GM23338 (cell line): Measurements from ENCODE around the gene OR13F1. TPM values are rescaled to one million over a fixed set of nuclear protein-coding genes. Genes with fewer than 3 reads are reported as not detected.

Experiments used
- JUNB ChIP-seq: IDR thresholded peaks from one replicate; pipeline ENCODE4 v1.6.1; 2016; ENCODE audit warnings: antibody characterized with exemption; ENCODE audit not compliant: unreplicated experiment
- REST ChIP-seq: IDR thresholded peaks from one replicate; pipeline ENCODE4 v1.6.1; 2018; ENCODE audit warnings: antibody characterized with exemption; ENCODE audit not compliant: unreplicated experiment
- ZNF331 ChIP-seq: fragments of 250-450 bp; sonication (Bioruptor Pico); IDR thresholded peaks from 2 replicates; pipeline ENCODE4 v1.5.0; 2020; ENCODE audit warnings: low read depth, mild to moderate bottlenecking, moderate library complexity
- polyA plus RNA-seq: library from polyadenylated mRNA; unstranded; fragments of >200 nt; fragmentation: Nextera tagmentation; extraction: Ambion mirVana; gene quantifications from 2 replicates; pipeline ENCODE4 v1.2.1, GENCODE V29; 2016
- total RNA-seq: library from RNA; depleted of rRNA; stranded (reverse); fragments of >200 nt; shearing (Covaris generic); gene quantifications from 2 replicates; pipeline ENCODE4 v1.2.3, GENCODE V29; 2014; rRNA removed

OR13F1 gene
- total and polyA plus RNA-seq, 2 experiments from 2014 or later: not detected

- TF ChIP-seq ZNF331 (CRISPR knock-in tag): no peak
- no peak for TF ChIP-seq JUNB
- no peak for TF ChIP-seq REST
Observed at GRCh38 chr9:104553261-104553660, 49.2 kb downstream of the OR13F1 start (continued).

Other genes starting within 250 kb of the OR13F1 start
- gene OR13C4, start 22.9 kb downstream of the OR13F1 start, total RNA-seq: not detected in 2 replicates
- gene OR13C4, start 22.9 kb downstream of the OR13F1 start, polyA plus RNA-seq: not detected in 2 replicates
- gene OR13C3, start 32.6 kb downstream of the OR13F1 start, total RNA-seq: not detected in 2 replicates
- not detected in 2 replicates for gene OR13C3, start 32.6 kb downstream of the OR13F1 start, polyA plus RNA-seq
- not detected in 2 replicates for gene OR13C8, start 64.9 kb downstream of the OR13F1 start, total RNA-seq
- gene OR13C8, start 64.9 kb downstream of the OR13F1 start, polyA plus RNA-seq: not detected in 2 replicates
- not detected in 2 replicates for gene OR13C5, start 95.2 kb downstream of the OR13F1 start, total RNA-seq
- gene OR13C5, start 95.2 kb downstream of the OR13F1 start, polyA plus RNA-seq: not detected in 2 replicates
- gene OR13C2, start 101.4 kb downstream of the OR13F1 start, total RNA-seq: not detected in 2 replicates
- not detected in 2 replicates for gene OR13C2, start 101.4 kb downstream of the OR13F1 start, polyA plus RNA-seq
- not detected in 2 replicates for gene OR13C9, start 113.9 kb downstream of the OR13F1 start, total RNA-seq
- gene OR13C9, start 113.9 kb downstream of the OR13F1 start, polyA plus RNA-seq: not detected in 2 replicates
- gene OR13D1, start 190.3 kb downstream of the OR13F1 start, total RNA-seq: not detected in 2 replicates
- not detected in 2 replicates for gene OR13D1, start 190.3 kb downstream of the OR13F1 start, polyA plus RNA-seq
- gene NIPSNAP3A, start 243.4 kb downstream of the OR13F1 start, total RNA-seq: 9.6 and 12.7 TPM in 2 replicates
- 11.1 and 13.0 TPM in 2 replicates for gene NIPSNAP3A, start 243.4 kb downstream of the OR13F1 start, polyA plus RNA-seq